AG09319 (cell line): ENCODE results near the gene SZRD1.

ENCODE experiments used
- DNase-seq: peaks from one replicate; pipeline ENCODE4 v3.0.0-alpha.2; 2010; ENCODE audit warnings: low read depth; ENCODE audit errors: extremely low read depth
- TF ChIP-seq, protein P1 (sequence below): IDR thresholded peaks from 2 replicates; pipeline ENCODE4 v1.5.1; 2011; ENCODE audit warnings: low read depth, mild to moderate bottlenecking, inconsistent platforms, low read length, moderate library complexity

Gene SZRD1

DNA sequence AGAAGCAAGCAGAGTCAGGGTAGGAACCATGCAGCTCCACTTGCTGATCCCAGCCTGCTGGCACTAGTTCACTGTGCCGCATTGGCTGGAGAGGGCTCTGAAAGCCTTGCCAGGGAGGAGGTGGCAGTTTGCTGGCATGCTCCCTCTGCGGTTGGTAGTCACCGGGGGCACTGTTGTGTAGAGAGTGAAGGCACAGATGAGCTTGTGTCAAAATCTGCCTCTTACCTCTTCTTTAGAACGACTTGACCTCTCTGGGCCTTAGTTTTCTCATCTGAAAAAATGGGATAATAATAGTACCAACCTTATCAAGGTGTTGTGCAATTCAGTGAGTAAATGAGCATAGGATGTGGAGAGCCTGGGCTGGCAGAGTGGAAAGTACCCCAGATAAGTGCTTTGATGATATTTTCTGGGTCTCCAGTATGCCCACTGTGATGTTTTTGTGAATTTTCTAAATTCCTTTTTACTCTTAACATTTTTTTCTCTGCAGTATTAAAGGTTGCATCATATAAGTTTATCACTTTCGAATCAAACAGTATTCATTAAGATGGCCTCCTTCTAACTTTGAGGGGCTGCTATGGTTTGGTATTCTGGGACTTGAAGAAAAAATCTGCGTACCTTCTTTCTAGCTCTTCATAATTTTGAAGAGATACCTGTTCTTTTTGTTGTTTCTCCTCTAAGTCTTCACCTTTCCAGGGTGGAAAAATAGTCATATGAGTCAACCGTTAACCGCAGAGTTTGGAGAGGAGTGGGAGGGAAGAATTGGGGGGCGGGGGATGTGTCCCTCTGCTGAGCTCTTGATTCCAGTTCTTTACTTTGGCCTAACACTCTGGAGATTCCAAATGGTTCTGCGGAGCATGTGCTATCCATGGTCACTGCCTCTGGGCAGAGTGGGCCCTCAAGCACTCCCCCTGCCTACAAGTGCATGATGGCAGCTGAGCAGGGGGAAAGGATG is 26.8 kb downstream of the SZRD1 start:
- no peak for DNase-seq
- TF ChIP-seq, protein P1, sequence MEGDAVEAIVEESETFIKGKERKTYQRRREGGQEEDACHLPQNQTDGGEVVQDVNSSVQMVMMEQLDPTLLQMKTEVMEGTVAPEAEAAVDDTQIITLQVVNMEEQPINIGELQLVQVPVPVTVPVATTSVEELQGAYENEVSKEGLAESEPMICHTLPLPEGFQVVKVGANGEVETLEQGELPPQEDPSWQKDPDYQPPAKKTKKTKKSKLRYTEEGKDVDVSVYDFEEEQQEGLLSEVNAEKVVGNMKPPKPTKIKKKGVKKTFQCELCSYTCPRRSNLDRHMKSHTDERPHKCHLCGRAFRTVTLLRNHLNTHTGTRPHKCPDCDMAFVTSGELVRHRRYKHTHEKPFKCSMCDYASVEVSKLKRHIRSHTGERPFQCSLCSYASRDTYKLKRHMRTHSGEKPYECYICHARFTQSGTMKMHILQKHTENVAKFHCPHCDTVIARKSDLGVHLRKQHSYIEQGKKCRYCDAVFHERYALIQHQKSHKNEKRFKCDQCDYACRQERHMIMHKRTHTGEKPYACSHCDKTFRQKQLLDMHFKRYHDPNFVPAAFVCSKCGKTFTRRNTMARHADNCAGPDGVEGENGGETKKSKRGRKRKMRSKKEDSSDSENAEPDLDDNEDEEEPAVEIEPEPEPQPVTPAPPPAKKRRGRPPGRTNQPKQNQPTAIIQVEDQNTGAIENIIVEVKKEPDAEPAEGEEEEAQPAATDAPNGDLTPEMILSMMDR = no peak

DNA sequence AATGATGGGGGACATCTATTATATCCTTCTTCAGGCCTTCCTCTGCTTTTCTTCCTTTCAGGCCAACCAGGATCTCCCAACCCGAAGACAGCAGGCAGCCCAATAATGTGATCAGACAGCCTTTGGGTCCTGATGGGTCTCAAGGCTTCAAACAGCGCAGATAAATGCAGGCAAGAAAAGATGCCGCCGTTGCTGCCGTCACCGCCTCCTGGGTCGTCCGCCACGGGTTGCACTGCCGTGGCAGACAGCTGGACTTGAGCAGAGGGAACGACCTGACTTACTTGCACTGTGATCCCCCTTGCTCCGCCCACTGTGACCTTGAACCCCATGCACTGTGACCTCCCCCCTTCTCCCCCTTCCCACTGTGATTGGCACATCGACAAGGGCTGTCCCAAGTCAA is 27.9 kb downstream of the SZRD1 start:
- TF ChIP-seq, protein P1 = no peak
- DNase-seq = no peak

DNA sequence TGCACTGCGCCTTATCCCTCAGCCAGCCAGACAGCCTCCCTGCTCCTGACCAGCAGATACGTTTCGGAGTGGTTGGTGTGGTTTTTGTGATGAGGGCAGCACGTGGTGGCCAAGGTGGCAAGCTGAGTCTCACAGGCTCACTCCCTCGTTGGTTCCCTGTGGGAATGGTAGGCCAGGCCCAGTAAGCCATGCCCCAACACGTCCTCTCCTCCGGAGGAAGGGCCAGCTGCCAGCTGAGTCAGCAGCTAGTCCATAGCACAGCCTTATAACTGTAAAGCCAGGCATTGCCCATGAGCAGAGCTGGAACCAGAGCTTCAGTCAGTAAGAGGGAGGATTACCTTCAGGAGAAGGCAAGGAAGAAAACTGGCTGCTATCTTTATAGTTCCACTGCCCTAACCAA is 29.5 kb downstream of the SZRD1 start:
- TF ChIP-seq, protein P1 = no peak
- no peak for DNase-seq

DNA sequence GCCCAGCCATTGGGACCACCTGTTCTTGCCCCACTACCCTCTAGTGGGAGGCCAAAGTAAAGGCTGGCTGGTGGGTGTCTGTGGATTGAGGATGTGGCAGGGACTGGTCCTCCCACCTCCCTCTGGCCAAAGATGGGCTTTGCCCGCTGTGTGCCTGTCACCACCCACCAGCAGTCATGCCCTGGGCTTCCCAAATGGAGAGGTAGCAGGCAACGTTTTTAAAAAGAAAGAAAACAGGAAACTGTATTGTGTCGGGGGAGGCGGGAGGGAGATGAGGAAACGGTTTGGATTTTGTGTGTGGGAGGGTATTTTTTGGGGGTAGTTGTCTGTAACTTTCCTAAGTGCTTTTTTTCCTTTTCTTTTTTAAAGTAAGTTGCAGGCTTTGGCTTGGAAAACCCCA is 30.1 kb downstream of the SZRD1 start:
- DNase-seq = no peak
- TF ChIP-seq, protein P1 = no peak

DNA sequence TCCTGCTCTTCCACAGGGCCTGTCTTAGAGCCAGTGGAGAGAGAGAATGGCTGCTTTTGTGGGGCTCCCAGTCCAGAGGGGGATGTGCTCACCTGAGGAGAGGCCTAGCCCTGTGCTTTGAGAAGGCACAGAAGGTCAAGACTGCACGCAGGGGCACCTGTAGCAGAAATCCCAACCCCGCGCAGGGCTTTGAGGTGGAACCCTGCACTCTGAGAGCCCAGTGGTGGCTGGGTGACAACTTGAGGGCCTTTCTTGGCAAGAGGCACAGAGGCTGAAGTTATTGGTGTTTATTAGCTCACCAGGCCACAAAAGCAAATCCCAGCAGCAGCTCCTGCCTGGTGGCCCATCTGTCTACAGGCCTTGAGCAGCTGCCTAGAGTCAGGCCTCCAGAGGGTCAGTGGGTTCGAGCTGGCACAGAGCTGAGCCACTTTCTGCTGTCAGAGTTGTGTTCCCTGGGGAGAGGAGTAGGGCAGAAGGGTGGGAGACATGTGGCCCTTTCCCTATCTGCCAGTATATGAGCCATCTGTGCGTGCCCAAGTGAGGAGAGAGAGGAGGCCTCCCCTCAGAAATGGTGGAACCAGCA is 31.4 kb downstream of the SZRD1 start:
- TF ChIP-seq, protein P1 = no peak
- no peak for DNase-seq

DNA sequence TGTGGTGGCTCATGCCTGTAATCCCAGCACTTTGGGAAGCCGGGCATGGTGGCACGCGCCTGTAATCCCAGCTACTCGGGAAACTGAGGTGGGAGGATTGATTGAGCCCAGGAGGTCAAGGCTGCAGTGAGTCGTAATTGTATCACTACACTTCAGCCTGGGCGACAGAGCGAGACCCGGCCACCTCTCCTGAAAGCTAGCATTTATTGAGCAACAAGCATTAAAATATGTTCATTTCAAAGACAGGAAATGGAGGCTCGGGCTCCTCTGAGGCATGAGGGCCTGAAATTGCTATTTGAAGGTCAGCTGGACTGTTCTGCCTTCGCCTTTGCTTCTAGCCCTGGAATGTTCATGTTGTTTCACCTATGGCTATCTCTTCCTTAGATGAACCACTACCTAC is 35.7 kb downstream of the SZRD1 start:
- DNase-seq = no peak
- TF ChIP-seq, protein P1 = no peak

DNA sequence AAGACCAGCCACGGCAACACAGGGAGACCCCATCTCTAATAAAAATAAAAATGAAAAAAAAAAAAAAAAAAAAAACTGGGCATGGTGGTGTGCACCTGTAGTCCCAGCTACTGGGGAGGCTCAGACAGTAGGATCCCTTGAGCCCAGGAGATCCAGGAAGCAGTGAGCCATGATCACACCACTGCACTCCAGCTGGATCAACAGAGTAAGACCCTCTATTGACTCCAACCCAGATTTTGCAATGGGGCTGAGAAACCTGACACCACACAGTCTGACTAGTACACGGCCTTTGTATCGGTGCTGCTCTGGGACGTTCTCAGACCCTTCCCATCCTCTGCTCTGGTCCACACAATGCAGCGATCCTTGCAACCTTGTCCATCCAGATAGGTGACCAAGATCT is 38.4 kb downstream of the SZRD1 start:
- TF ChIP-seq, protein P1 = no peak
- DNase-seq = no peak
